Measurements from ENCODE around the gene CUTC. TPM values are rescaled to one million over a fixed set of nuclear protein-coding genes. Genes with fewer than 3 reads are reported as not detected.

CUTC gene
- total and polyA plus RNA-seq, 2 donors (not counting 1 experiment from before 2014, with no cell fraction given): 19.4 to 22.6 TPM

DNA sequence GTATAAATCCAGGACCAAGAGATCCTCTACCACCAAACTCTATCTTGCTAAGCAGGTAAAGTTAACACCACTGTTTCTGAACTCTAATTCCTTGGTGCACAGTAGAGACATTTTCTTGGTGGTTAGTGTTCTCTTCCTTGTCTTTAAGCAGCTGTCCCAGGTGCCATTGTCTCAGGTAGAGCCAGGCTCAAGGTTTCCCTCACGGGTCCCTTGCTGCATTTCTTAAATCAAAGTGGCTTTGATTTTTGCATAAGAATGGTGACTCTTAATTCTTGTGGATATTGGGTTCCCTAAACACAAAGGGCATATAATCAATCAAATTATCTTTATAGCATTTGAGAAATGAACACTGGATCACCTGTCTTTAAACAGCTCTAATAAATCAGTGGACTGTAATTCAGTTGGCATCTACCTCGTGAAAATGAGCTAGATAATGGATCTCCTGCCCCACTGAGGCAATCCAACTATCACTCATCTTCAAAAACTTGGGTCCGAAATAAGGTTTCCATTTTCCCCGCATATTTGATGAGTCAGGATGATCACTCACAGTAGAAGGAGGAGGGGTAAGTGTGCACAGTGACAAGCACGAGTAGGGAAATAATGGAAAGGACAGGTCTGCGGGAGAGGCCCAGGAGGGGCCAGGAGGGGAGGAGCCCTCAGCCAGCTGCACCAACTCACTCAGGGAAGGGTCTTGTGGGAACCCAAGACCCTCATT lies 52.9 kb downstream of the CUTC start:
- no peaks in the 10 kb centered on the region for H3K79me2 ChIP-seq (ENCODE audit: control insufficient read depth, insufficient read depth, low read length)
- no peaks in the 10 kb centered on the region for H4K20me1 ChIP-seq (ENCODE audit: control insufficient read depth, extremely low read depth, insufficient read depth, low read length)
- no peaks in the 10 kb centered on the region for H3K9me3 ChIP-seq (ENCODE audit: control insufficient read depth, insufficient read depth, low read depth, low read length)
- H3K4me1 ChIP-seq (ENCODE audit: control insufficient read depth, extremely low read depth, insufficient read depth, low read length): peaks cover 16% of the 10 kb centered on the region
- H3K4me3 ChIP-seq (replicated peaks in 1 of 4; ENCODE audit: control extremely low read depth in 1 of 4, insufficient read depth in 1 of 4, low read depth in 3 of 4, low read length in 4 of 4): no peak overlapping the region
- H3K27ac ChIP-seq (ENCODE audit: insufficient read depth, low read length): peak overlapping the region; percentile 58
- DNase-seq (ENCODE audit: low read depth in 2 of 2): peak in 1 of 2 donors; percentile 55
- H3K27me3 ChIP-seq (ENCODE audit: control insufficient read depth, insufficient read depth, low read length): no peaks in the 10 kb centered on the region
- H2AFZ ChIP-seq (ENCODE audit: low read length): no peak overlapping the region
- H3K9ac ChIP-seq (ENCODE audit: insufficient read depth, low read length): no peak overlapping the region
- TF ChIP-seq, protein P1, sequence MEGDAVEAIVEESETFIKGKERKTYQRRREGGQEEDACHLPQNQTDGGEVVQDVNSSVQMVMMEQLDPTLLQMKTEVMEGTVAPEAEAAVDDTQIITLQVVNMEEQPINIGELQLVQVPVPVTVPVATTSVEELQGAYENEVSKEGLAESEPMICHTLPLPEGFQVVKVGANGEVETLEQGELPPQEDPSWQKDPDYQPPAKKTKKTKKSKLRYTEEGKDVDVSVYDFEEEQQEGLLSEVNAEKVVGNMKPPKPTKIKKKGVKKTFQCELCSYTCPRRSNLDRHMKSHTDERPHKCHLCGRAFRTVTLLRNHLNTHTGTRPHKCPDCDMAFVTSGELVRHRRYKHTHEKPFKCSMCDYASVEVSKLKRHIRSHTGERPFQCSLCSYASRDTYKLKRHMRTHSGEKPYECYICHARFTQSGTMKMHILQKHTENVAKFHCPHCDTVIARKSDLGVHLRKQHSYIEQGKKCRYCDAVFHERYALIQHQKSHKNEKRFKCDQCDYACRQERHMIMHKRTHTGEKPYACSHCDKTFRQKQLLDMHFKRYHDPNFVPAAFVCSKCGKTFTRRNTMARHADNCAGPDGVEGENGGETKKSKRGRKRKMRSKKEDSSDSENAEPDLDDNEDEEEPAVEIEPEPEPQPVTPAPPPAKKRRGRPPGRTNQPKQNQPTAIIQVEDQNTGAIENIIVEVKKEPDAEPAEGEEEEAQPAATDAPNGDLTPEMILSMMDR (conservative IDR thresholded peaks at IDR 0.05 in 1 of 2, IDR thresholded peaks at IDR 0.05 in 1 of 2; ENCODE audit: low read depth in 1 of 2, low read length in 2 of 2): no peak
- TF ChIP-seq EZH2 (IDR thresholded peaks at IDR 0.05; ENCODE audit: low read length, missing control alignments): no peak
- H3K36me3 ChIP-seq (ENCODE audit: control insufficient read depth, insufficient read depth, low read length): no peaks in the 10 kb centered on the region
- no peak overlapping the region for H3K4me2 ChIP-seq (ENCODE audit: extremely low read depth, insufficient read depth, low read length)

DNA sequence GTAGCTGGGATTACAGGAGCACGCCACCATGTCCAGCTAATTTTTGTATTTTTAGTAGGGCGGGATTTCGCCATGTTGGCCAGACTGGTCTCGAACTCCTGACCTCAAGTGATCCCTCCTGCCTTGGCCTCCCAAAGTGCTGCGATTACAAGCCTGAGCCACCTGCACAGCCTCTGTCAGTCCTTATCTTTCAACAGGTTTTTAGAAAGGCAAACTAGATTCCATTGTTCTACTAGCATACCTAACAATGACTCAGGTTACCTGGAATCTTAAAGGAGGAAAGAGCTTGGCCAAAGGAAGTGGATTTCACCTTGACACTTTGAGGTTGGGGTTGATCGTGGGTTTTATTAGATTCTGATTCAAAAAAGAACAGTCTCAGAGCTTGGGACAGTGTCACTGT lies 53.6 kb downstream of the CUTC start:
- H4K20me1 ChIP-seq (ENCODE audit: control insufficient read depth, extremely low read depth, insufficient read depth, low read length): no peaks in the 10 kb centered on the region
- H3K27ac ChIP-seq (ENCODE audit: insufficient read depth, low read length): no peak overlapping the region
- no peak overlapping the region for H2AFZ ChIP-seq (ENCODE audit: low read length)
- no peaks in the 10 kb centered on the region for H3K9me3 ChIP-seq (ENCODE audit: control insufficient read depth, insufficient read depth, low read depth, low read length)
- H3K4me2 ChIP-seq (ENCODE audit: extremely low read depth, insufficient read depth, low read length): no peak overlapping the region
- TF ChIP-seq, protein P1 (conservative IDR thresholded peaks at IDR 0.05 in 1 of 2, IDR thresholded peaks at IDR 0.05 in 1 of 2; ENCODE audit: low read depth in 1 of 2, low read length in 2 of 2): no peak
- TF ChIP-seq EZH2 (IDR thresholded peaks at IDR 0.05; ENCODE audit: low read length, missing control alignments): no peak
- no peaks in the 10 kb centered on the region for H3K36me3 ChIP-seq (ENCODE audit: control insufficient read depth, insufficient read depth, low read length)
- no peak overlapping the region for H3K4me3 ChIP-seq (replicated peaks in 1 of 4; ENCODE audit: control extremely low read depth in 1 of 4, insufficient read depth in 1 of 4, low read depth in 3 of 4, low read length in 4 of 4)
- H3K79me2 ChIP-seq (ENCODE audit: control insufficient read depth, insufficient read depth, low read length): no peaks in the 10 kb centered on the region
- no peak overlapping the region for H3K9ac ChIP-seq (ENCODE audit: insufficient read depth, low read length)
- H3K27me3 ChIP-seq (ENCODE audit: control insufficient read depth, insufficient read depth, low read length): no peaks in the 10 kb centered on the region
- DNase-seq (ENCODE audit: low read depth in 2 of 2): no peak
- H3K4me1 ChIP-seq (ENCODE audit: control insufficient read depth, extremely low read depth, insufficient read depth, low read length): peaks cover 16% of the 10 kb centered on the region

DNA sequence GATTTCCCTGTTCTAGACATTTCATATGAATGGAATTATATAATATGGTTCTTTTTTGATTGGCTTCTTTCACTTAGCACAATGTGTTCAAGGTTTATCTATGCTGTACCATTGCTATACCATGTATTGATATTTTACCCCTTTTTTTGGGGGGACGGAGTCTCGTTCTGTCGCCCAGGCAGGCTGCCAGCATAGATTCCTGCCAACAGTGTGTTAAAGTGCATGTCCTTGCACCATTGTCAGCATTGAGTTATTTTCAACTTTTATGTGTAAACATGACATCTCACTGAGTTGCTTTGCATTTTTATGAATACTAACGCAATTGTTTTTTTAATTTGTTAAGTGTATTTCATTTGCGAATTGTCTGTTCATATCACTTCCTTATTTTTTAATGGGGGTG lies 55.3 kb downstream of the CUTC start:
- DNase-seq (ENCODE audit: low read depth in 2 of 2): no peak
- Histone ChIP-seq H2AFZ (ENCODE audit: low read length) (no peak overlapping the region), H3K4me2 (ENCODE audit: extremely low read depth, insufficient read depth, low read length) (no peak overlapping the region), H3K79me2 (ENCODE audit: control insufficient read depth, insufficient read depth, low read length) (no peaks in the 10 kb centered on the region), H3K27me3 (ENCODE audit: control insufficient read depth, insufficient read depth, low read length) (no peaks in the 10 kb centered on the region), H3K4me1 (ENCODE audit: control insufficient read depth, extremely low read depth, insufficient read depth, low read length) (peaks cover 16% of the 10 kb centered on the region), H3K9ac (ENCODE audit: insufficient read depth, low read length) (no peak overlapping the region), H3K4me3 (replicated peaks in 1 of 4; ENCODE audit: control extremely low read depth in 1 of 4, insufficient read depth in 1 of 4, low read depth in 3 of 4, low read length in 4 of 4) (no peak overlapping the region), H3K27ac (ENCODE audit: insufficient read depth, low read length) (no peak overlapping the region), H3K36me3 (ENCODE audit: control insufficient read depth, insufficient read depth, low read length) (no peaks in the 10 kb centered on the region), H3K9me3 (ENCODE audit: control insufficient read depth, insufficient read depth, low read depth, low read length) (no peaks in the 10 kb centered on the region), H4K20me1 (ENCODE audit: control insufficient read depth, extremely low read depth, insufficient read depth, low read length) (no peaks in the 10 kb centered on the region)
- TF ChIP-seq, protein P1 (conservative IDR thresholded peaks at IDR 0.05 in 1 of 2, IDR thresholded peaks at IDR 0.05 in 1 of 2; ENCODE audit: low read depth in 1 of 2, low read length in 2 of 2): no peak
- TF ChIP-seq EZH2 (IDR thresholded peaks at IDR 0.05; ENCODE audit: low read length, missing control alignments): no peak

Measured in fibroblast of lung (primary cell).